Hepatocyte (in vitro differentiated cells): ENCODE data around the gene PDZD8. TPM values are rescaled to one million over a fixed set of nuclear protein-coding genes. Genes with fewer than 3 reads are reported as not detected.

Experiments
- DNase-seq: peaks from one replicate; pipeline ENCODE4 v3.0.0-alpha.2; 2016; ENCODE audit warnings: low spot score
- H2AFZ ChIP-seq: fragments of 200-600 bp; sonication (generic); 2 replicates; pipeline ENCODE4 v1.6.0; 2016; ENCODE audit warnings: antibody characterized with exemption, mild to moderate bottlenecking
- H3K27ac ChIP-seq: fragments of 200-600 bp; sonication (generic); 2 replicates; pipeline ENCODE4 v1.5.1; 2016; ENCODE audit warnings: mild to moderate bottlenecking
- H3K27me3 ChIP-seq: fragments of 200-600 bp; sonication (generic); 2 replicates; pipeline ENCODE4 v1.6.1; 2016
- H3K36me3 ChIP-seq: fragments of 200-600 bp; sonication (generic); replicated peaks from 2 replicates; pipeline ENCODE4 v1.5.1; 2016; ENCODE audit warnings: low read depth; ENCODE audit not compliant: insufficient read depth
- H3K4me1 ChIP-seq: fragments of 200-600 bp; sonication (generic); 2 replicates; pipeline ENCODE4 v1.5.1; 2016; ENCODE audit warnings: mild to moderate bottlenecking, moderate library complexity; ENCODE audit not compliant: insufficient read depth
- H3K4me2 ChIP-seq: fragments of 200-600 bp; sonication (generic); 2 replicates; pipeline ENCODE4 v1.6.0; 2016
- H3K4me3 ChIP-seq: fragments of 200-600 bp; sonication (generic); 2 replicates; pipeline ENCODE4 v1.5.1; 2016; ENCODE audit warnings: mild to moderate bottlenecking
- H3K79me2 ChIP-seq: fragments of 200-600 bp; sonication (generic); 2 replicates; pipeline ENCODE4 v1.6.0; 2017; ENCODE audit warnings: mild to moderate bottlenecking
- H3K9me2 ChIP-seq: fragments of 200-600 bp; sonication (generic); replicated peaks from 2 replicates; pipeline ENCODE4 v1.6.0; 2017; ENCODE audit warnings: mild to moderate bottlenecking; ENCODE audit not compliant: insufficient read depth
- H3K9me3 ChIP-seq: fragments of 200-600 bp; sonication (generic); 2 replicates; pipeline ENCODE4 v1.5.1; 2016; ENCODE audit warnings: low read depth, mild to moderate bottlenecking
- H4K20me1 ChIP-seq: fragments of 200-600 bp; sonication (generic); 2 replicates; pipeline ENCODE4 v1.6.0; 2016; ENCODE audit warnings: mild to moderate bottlenecking; ENCODE audit not compliant: insufficient read depth, poor library complexity, severe bottlenecking
- EZH2 ChIP-seq: fragments of 200-600 bp; sonication (generic); IDR thresholded peaks from 2 replicates; pipeline ENCODE4 v1.6.1; 2016; ENCODE audit warnings: antibody characterized with exemption, mild to moderate bottlenecking, borderline replicate concordance
- EZH2phosphoT487 ChIP-seq: fragments of 200-600 bp; sonication (generic); IDR thresholded peaks from one replicate; pipeline ENCODE4 v1.6.1; 2018; ENCODE audit warnings: antibody characterized with exemption, mild to moderate bottlenecking, low read depth, moderate library complexity; ENCODE audit not compliant: unreplicated experiment, severe bottlenecking
- WGBS: methylation state at CpG from one replicate; pipeline ENCODE4 v1.1.6; 2016; ENCODE audit warnings: low lambda C conversion rate; ENCODE audit errors: missing lambda C conversion rate; 5-methylcytosine and 5-hydroxymethylcytosine counted together
- polyA plus RNA-seq: library from polyadenylated mRNA; unstranded; fragments of >200 nt; fragmentation: Nextera tagmentation; extraction: Ambion mirVana; gene quantifications from 2 replicates; pipeline ENCODE4 v1.2.1, GENCODE V29; 2016
- total RNA-seq: library from RNA; depleted of rRNA; stranded (reverse); fragments of >200 nt; gene quantifications from 2 replicates; pipeline ENCODE4 v1.2.3, GENCODE V29; 2014
- TF ChIP-seq, protein P1 (sequence below): fragments of 200-600 bp; sonication (generic); IDR thresholded peaks from 2 replicates; pipeline ENCODE4 v1.5.1; 2016; ENCODE audit warnings: antibody characterized with exemption, mild to moderate bottlenecking; ENCODE audit not compliant: poor library complexity

PDZD8 gene
- total and polyA plus RNA-seq, 2 experiments from 2014 or later, result 12.9 to 77.2 TPM

DNA sequence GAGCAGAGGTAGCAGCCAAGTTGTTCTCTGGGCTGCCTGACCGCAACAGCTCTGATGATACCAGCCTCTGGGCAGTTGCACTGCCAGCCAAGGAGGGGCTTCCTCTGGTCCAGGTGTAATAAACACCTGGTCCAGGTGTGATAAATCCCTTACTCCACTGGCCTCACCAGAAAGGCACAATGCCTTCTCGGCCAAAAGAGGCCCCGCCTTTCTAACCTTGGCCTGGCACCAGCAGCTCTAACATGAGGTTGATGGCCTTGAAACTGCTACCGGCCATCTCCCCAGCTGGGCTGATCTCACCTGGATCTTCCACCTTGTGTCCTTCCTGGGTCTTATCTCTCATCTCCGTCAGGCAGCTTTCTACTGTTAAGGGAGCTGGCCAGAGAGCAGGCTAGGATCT is 45.5 kb upstream of the PDZD8 start:
- Histone ChIP-seq H3K9me2 (no peaks in the 10 kb centered on the region), H3K27me3 (no peaks in the 10 kb centered on the region), H3K4me3 (no peak overlapping the region), H2AFZ (no peak overlapping the region), H3K4me1 (no peaks in the 10 kb centered on the region), H3K4me2 (no peak overlapping the region), H3K36me3 (no peaks in the 10 kb centered on the region), H3K79me2 (no peaks in the 10 kb centered on the region), H3K9me3 (no peaks in the 10 kb centered on the region), H3K27ac (no peak overlapping the region), H4K20me1 (no peaks in the 10 kb centered on the region)
- DNase-seq, result no peak
- 83% methylated on average over 5 of the region's 5 CpGs for WGBS
- TF ChIP-seq, protein P1, sequence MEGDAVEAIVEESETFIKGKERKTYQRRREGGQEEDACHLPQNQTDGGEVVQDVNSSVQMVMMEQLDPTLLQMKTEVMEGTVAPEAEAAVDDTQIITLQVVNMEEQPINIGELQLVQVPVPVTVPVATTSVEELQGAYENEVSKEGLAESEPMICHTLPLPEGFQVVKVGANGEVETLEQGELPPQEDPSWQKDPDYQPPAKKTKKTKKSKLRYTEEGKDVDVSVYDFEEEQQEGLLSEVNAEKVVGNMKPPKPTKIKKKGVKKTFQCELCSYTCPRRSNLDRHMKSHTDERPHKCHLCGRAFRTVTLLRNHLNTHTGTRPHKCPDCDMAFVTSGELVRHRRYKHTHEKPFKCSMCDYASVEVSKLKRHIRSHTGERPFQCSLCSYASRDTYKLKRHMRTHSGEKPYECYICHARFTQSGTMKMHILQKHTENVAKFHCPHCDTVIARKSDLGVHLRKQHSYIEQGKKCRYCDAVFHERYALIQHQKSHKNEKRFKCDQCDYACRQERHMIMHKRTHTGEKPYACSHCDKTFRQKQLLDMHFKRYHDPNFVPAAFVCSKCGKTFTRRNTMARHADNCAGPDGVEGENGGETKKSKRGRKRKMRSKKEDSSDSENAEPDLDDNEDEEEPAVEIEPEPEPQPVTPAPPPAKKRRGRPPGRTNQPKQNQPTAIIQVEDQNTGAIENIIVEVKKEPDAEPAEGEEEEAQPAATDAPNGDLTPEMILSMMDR, result no peak
- TF ChIP-seq EZH2 (no peak), EZH2phosphoT487 (no peak)

DNA sequence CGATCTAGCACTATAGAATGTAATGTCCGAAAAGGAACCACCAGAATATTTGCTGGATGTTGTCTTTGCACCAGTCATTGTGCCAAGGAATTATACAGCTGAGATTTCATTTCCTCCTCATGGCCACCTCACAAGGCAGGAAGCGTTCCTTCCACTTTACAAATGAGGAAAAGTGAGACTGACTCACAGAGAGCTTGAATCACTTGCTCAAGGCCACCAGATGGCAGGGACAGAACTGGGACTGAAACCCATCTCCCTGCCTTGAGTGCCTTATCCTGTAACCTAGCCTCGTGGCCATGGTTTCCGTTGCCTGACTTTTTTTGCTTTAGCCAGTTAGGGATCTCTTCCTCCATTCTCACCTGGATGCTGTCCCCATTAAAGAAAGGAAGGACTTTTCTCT is 44.7 kb upstream of the PDZD8 start:
- no peak overlapping the region for H3K4me2 ChIP-seq
- no peak for DNase-seq
- no peaks in the 10 kb centered on the region for H3K27me3 ChIP-seq
- H3K4me3 ChIP-seq, result no peak overlapping the region
- H3K36me3 ChIP-seq, result no peaks in the 10 kb centered on the region
- WGBS, result 87% methylated on average over 5 of the region's 5 CpGs
- no peaks in the 10 kb centered on the region for H3K9me3 ChIP-seq
- H3K27ac ChIP-seq, result no peak overlapping the region
- no peak for TF ChIP-seq EZH2
- no peak for TF ChIP-seq EZH2phosphoT487
- TF ChIP-seq, protein P1, result no peak
- no peaks in the 10 kb centered on the region for H4K20me1 ChIP-seq
- H3K4me1 ChIP-seq, result no peaks in the 10 kb centered on the region
- H2AFZ ChIP-seq, result no peak overlapping the region
- H3K9me2 ChIP-seq, result no peaks in the 10 kb centered on the region
- no peaks in the 10 kb centered on the region for H3K79me2 ChIP-seq

DNA sequence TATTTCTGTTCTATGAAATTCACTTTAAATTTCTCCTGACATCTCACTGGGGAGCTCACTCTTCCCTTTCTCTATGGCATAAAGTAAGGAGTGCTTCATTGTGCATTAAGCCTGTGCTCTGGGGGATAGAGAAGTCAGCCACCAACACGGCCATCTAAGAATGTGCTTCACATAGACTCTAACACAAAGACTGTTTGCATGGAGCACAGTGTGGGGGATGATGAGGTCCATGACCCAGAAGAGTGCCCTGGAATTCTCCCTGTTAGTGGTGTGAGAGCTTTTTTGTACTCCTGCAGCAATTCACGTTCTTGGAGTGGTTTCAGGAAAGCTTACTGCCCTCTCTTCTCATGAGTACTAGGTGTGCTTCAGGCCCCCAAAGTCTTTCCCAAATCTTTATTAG is 43.9 kb upstream of the PDZD8 start:
- H3K27ac ChIP-seq, result no peak overlapping the region
- H3K4me2 ChIP-seq, result no peak overlapping the region
- no peak for TF ChIP-seq EZH2
- TF ChIP-seq, protein P1, result no peak
- TF ChIP-seq EZH2phosphoT487, result no peak
- H4K20me1 ChIP-seq, result no peaks in the 10 kb centered on the region
- H3K27me3 ChIP-seq, result no peaks in the 10 kb centered on the region
- no peaks in the 10 kb centered on the region for H3K9me2 ChIP-seq
- no peak for DNase-seq
- no peak overlapping the region for H2AFZ ChIP-seq
- no peaks in the 10 kb centered on the region for H3K79me2 ChIP-seq
- no peaks in the 10 kb centered on the region for H3K9me3 ChIP-seq
- H3K36me3 ChIP-seq, result no peaks in the 10 kb centered on the region
- H3K4me1 ChIP-seq, result no peaks in the 10 kb centered on the region
- H3K4me3 ChIP-seq, result no peak overlapping the region
- 74% methylated on average over 2 of the region's 2 CpGs for WGBS

DNA sequence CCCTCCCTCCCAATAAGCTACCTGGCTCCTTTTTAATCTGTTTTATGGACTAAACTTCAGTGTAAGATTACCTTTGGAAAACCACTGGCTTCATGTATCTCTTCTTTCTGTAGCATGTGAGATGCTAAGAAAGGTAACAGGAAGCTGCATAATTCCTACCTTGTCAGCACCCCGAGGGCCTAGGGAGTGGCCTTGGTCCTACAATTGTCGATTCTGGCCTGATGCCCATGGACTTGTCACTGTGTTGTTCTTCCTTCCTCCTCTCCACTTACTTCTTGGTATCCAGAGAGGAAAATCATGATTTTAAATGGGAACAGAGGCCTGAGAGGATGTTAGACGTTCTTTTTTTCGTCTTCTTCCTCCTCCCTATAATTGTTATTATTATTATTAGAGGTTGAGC is 42.9 kb upstream of the PDZD8 start:
- Histone ChIP-seq H2AFZ (no peak overlapping the region), H3K4me1 (no peaks in the 10 kb centered on the region), H3K9me3 (no peaks in the 10 kb centered on the region), H3K4me2 (no peak overlapping the region), H3K36me3 (no peaks in the 10 kb centered on the region), H3K9me2 (no peaks in the 10 kb centered on the region), H3K27ac (no peak overlapping the region), H4K20me1 (no peaks in the 10 kb centered on the region), H3K27me3 (no peaks in the 10 kb centered on the region), H3K79me2 (no peaks in the 10 kb centered on the region), H3K4me3 (no peak overlapping the region)
- TF ChIP-seq EZH2 (no peak), EZH2phosphoT487 (no peak)
- TF ChIP-seq, protein P1, result no peak
- WGBS, result 84% methylated on average over 4 of the region's 4 CpGs
- DNase-seq, result no peak
